ENCODE results near the gene GEMIN2.
"Not testable (repeated sequence)": the region's sequence is repeated elsewhere in the genome, so short reads cannot be mapped to it uniquely, and the experiment has no call there.

GEMIN2 gene

GRCh38 chr14:39176263-39177167, 62.4 kb downstream of the GEMIN2 start:
- DNase-seq (ENCODE audit: low spot score) = no peak

GRCh38 chr14:39177168-39177545, 63.0 kb downstream of the GEMIN2 start:
- DNase-seq (ENCODE audit: low spot score) = no peak

GRCh38 chr14:39179042-39179441, 64.9 kb downstream of the GEMIN2 start:
- no peak for DNase-seq (ENCODE audit: low spot score)

GRCh38 chr14:39180553-39180952, 66.4 kb downstream of the GEMIN2 start:
- no peak for DNase-seq (ENCODE audit: low spot score)

- DNase-seq (ENCODE audit: low spot score) = no peak
Measured at GRCh38 chr14:39181026-39181692, 67.0 kb downstream of the GEMIN2 start.

DNA sequence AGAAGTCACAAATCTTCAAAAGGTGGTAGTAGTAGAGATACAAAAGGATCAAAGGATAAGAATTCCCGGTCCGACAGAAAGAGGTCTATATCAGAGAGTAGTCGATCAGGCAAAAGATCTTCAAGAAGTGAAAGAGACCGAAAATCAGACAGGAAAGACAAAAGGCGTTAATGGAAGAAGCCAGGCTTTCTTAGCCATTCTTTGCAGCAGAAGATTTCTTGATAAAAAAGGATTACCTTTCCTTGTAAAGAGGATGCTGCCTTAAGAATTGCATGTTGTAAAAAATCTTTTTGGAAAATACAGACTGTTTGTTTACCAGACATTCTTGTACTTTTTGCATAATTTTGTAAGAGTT, 67.5 kb downstream of the GEMIN2 start:
- DNase-seq (ENCODE audit: low spot score) = no peak

DNA sequence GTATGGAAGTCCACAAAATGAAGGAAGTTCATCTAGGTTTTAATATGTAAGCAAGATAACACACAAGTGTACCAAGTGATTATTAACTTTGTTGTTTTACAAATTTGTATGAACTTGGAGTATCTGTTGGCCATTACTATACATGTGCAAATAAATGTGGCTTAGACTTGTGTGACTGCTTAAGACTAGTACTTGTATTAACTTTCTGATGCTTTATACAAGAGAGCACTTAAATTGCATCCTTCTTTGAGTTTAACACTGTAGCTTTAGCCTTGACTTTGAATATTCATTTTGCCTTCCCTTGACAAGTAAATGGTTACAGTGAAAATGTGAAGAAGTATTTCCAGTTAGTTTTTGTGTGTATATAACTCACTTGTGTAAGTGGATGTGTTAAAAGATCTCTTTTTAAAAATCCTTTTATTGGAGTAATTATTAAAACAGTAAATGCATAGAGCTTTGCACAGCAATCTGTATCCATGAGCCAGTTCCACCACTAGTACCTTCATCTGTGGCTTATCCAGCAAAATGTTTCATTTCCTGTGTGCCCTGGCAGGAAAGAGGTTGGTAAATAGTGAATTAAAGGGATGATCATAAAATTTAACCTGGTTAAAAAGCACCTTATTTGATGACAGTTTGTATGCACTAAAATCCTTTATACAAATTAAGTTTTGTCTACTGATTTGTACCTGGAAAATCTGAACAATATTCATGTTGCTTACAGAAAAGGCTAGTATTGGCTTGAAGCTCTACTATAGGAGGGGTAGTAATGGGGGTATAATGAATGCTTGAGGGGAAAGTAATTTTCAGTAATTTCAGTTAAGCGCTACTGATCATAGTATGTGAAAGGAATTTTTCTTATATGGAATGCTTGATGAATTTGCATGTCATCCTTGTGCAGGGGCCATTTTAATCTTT, 68.9 kb downstream of the GEMIN2 start:
- no peak for DNase-seq (ENCODE audit: low spot score)

GRCh38 chr14:39183685-39184003, 69.5 kb downstream of the GEMIN2 start:
- not testable (repeated sequence) for DNase-seq (ENCODE audit: low spot score)

- no peak for DNase-seq (ENCODE audit: low spot score)
Measured at GRCh38 chr14:39184628-39185255, 70.6 kb downstream of the GEMIN2 start.

- no peak for DNase-seq (ENCODE audit: low spot score)
Measured at GRCh38 chr14:39185256-39186049, 71.3 kb downstream of the GEMIN2 start.
